Endothelial cell (in vitro differentiated cells): ENCODE measurements around the gene PTAFR. TPM values are rescaled to one million over a fixed set of nuclear protein-coding genes. Genes with fewer than 3 reads are reported as not detected.

ENCODE experiments used
- DNase-seq: peaks from one replicate; pipeline ENCODE4 v3.0.0; 2021; ENCODE audit warnings: low spot score
- H3K27ac Mint-ChIP-seq: one replicate; pipeline ENCODE4 v1.8.0; 2021; ENCODE audit warnings: mixed read lengths, inconsistent platforms; ENCODE audit not compliant: unreplicated experiment
- H3K27me3 Mint-ChIP-seq: one replicate; pipeline ENCODE4 v1.8.0; 2021; ENCODE audit warnings: mild to moderate bottlenecking, moderate library complexity, mixed read lengths, inconsistent platforms; ENCODE audit not compliant: unreplicated experiment
- H3K36me3 Mint-ChIP-seq: one replicate; pipeline ENCODE4 v1.8.0; 2021; ENCODE audit warnings: mild to moderate bottlenecking, low read depth, mixed read lengths, inconsistent platforms; ENCODE audit not compliant: unreplicated experiment
- H3K4me1 Mint-ChIP-seq: one replicate; pipeline ENCODE4 v1.8.0; 2021; ENCODE audit warnings: mild to moderate bottlenecking, mixed read lengths, inconsistent platforms; ENCODE audit not compliant: unreplicated experiment
- H3K4me3 Mint-ChIP-seq: one replicate; pipeline ENCODE4 v1.8.0; 2021; ENCODE audit warnings: mild to moderate bottlenecking, mixed read lengths, inconsistent platforms; ENCODE audit not compliant: unreplicated experiment
- H3K9me3 Mint-ChIP-seq: one replicate; pipeline ENCODE4 v1.8.0; 2021; ENCODE audit warnings: mixed read lengths, inconsistent platforms; ENCODE audit not compliant: unreplicated experiment
- CTCF ChIP-seq: fragments of 200-600 bp; sonication (generic); IDR thresholded peaks from one replicate; pipeline ENCODE4 v1.5.0; 2021; ENCODE audit warnings: antibody characterized with exemption; ENCODE audit not compliant: unreplicated experiment
- total RNA-seq: library from RNA; stranded (reverse); fragmentation: NEBNext Ultra II Directional; extraction: Animal tissue kit (Norgen Biotek cat#: 25700); gene quantifications from one replicate; pipeline ENCODE4 v1.2.1, GENCODE V29; 2021; ENCODE audit not compliant: unreplicated experiment

Gene PTAFR
- total RNA-seq, 1 donor from 2014 or later: 0.72 TPM

GRCh38 chr1:28159680-28160079 lies 16.8 kb downstream of the PTAFR start:
- Mint-ChIP-seq H3K36me3 (no peaks in the 10 kb centered on the region), H3K9me3 (no peaks in the 10 kb centered on the region), H3K4me1 (peaks cover 7% of the 10 kb centered on the region), H3K27ac (no peak overlapping the region), H3K27me3 (peaks cover 1% of the 10 kb centered on the region), H3K4me3 (no peak overlapping the region)
- no peak for TF ChIP-seq CTCF
- no peak for DNase-seq

GRCh38 chr1:28159243-28159642 lies 17.2 kb downstream of the PTAFR start:
- TF ChIP-seq CTCF: no peak
- H3K4me1 Mint-ChIP-seq: peaks cover 7% of the 10 kb centered on the region
- H3K27ac Mint-ChIP-seq: no peak overlapping the region
- no peak for DNase-seq
- H3K4me3 Mint-ChIP-seq: no peak overlapping the region
- no peaks in the 10 kb centered on the region for H3K36me3 Mint-ChIP-seq
- H3K27me3 Mint-ChIP-seq: peaks cover 1% of the 10 kb centered on the region
- H3K9me3 Mint-ChIP-seq: no peaks in the 10 kb centered on the region

- DNase-seq: no peak
- TF ChIP-seq CTCF: no peak
- H3K4me1 Mint-ChIP-seq: peaks cover 7% of the 10 kb centered on the region
- H3K27me3 Mint-ChIP-seq: peaks cover 1% of the 10 kb centered on the region
- H3K4me3 Mint-ChIP-seq: no peak overlapping the region
- no peak overlapping the region for H3K27ac Mint-ChIP-seq
- no peaks in the 10 kb centered on the region for H3K36me3 Mint-ChIP-seq
- H3K9me3 Mint-ChIP-seq: no peaks in the 10 kb centered on the region
Measured at GRCh38 chr1:28157894-28158293, 18.6 kb downstream of the PTAFR start.

- Mint-ChIP-seq H3K36me3 (no peaks in the 10 kb centered on the region), H3K27me3 (peaks cover 1% of the 10 kb centered on the region), H3K27ac (no peak overlapping the region), H3K4me3 (no peak overlapping the region), H3K9me3 (no peaks in the 10 kb centered on the region), H3K4me1 (peaks cover 7% of the 10 kb centered on the region)
- no peak for TF ChIP-seq CTCF
- no peak for DNase-seq
Measured at GRCh38 chr1:28156821-28157220, 19.7 kb downstream of the PTAFR start.

GRCh38 chr1:28155628-28156027 lies 20.9 kb downstream of the PTAFR start:
- no peaks in the 10 kb centered on the region for H3K9me3 Mint-ChIP-seq
- H3K27ac Mint-ChIP-seq: no peak overlapping the region
- H3K4me3 Mint-ChIP-seq: no peak overlapping the region
- no peak for DNase-seq
- peaks cover 1% of the 10 kb centered on the region for H3K27me3 Mint-ChIP-seq
- H3K36me3 Mint-ChIP-seq: peaks cover 2% of the 10 kb centered on the region
- TF ChIP-seq CTCF: no peak
- H3K4me1 Mint-ChIP-seq: peaks cover under 1% of the 10 kb centered on the region
